H9 (cell line): Measurements from ENCODE around the gene KCNH5. TPM values are rescaled to one million over a fixed set of nuclear protein-coding genes. Genes with fewer than 3 reads are reported as not detected.

Experiments
- DNase-seq: peaks from one replicate; pipeline ENCODE4 v3.0.0-alpha.2; 2017
- H2AFZ ChIP-seq: one replicate; pipeline ENCODE4 v1.6.1; 2013; ENCODE audit warnings: mild to moderate bottlenecking, low read length, control low read depth, moderate library complexity
- H2AK5ac ChIP-seq: 2 replicates; pipeline ENCODE4 v1.6.1; 2013; ENCODE audit warnings: low read length, control low read depth, mixed read lengths; ENCODE audit not compliant: insufficient read length
- H2BK120ac ChIP-seq: one replicate; pipeline ENCODE4 v1.6.1; 2013; ENCODE audit warnings: low read depth, mild to moderate bottlenecking, low read length, control low read depth, inconsistent platforms; ENCODE audit not compliant: poor library complexity, severe bottlenecking
- H2BK12ac ChIP-seq: 2 replicates; pipeline ENCODE4 v1.6.1; 2013; ENCODE audit warnings: low read length, control low read depth, mixed read lengths, low read depth; ENCODE audit not compliant: insufficient read length
- H2BK15ac ChIP-seq: 2 replicates; pipeline ENCODE4 v1.6.1; 2013; ENCODE audit warnings: low read depth, low read length, control low read depth
- H2BK20ac ChIP-seq: one replicate; pipeline ENCODE4 v1.6.1; 2013; ENCODE audit warnings: low read depth, mild to moderate bottlenecking, low read length, control low read depth, inconsistent platforms; ENCODE audit not compliant: poor library complexity, severe bottlenecking
- H2BK5ac ChIP-seq: 2 replicates; pipeline ENCODE4 v1.6.1; 2013; ENCODE audit warnings: low read length, control low read depth, mixed read lengths; ENCODE audit not compliant: insufficient read length
- H3K14ac ChIP-seq: 2 replicates; pipeline ENCODE4 v1.6.1; 2013; ENCODE audit warnings: low read length, control low read depth; ENCODE audit not compliant: insufficient read depth
- H3K18ac ChIP-seq: 2 replicates; pipeline ENCODE4 v1.6.1; 2013; ENCODE audit warnings: low read depth, mild to moderate bottlenecking, mixed read lengths, low read length, control low read depth; ENCODE audit not compliant: insufficient read length
- H3K23ac ChIP-seq: 2 replicates; pipeline ENCODE4 v1.6.1; 2013; ENCODE audit warnings: low read length, control low read depth, mixed read lengths, low read depth; ENCODE audit not compliant: insufficient read length
- H3K23me2 ChIP-seq: 2 replicates; pipeline ENCODE4 v1.6.1; 2013; ENCODE audit warnings: low read depth, mild to moderate bottlenecking, mixed read lengths, low read length, control low read depth; ENCODE audit not compliant: insufficient read length, poor library complexity, severe bottlenecking
- H3K27ac ChIP-seq: 2 replicates; pipeline ENCODE4 v1.5.1; 2013; ENCODE audit warnings: low read length, control low read depth, mixed read lengths, low read depth; ENCODE audit not compliant: insufficient read length
- H3K27me3 ChIP-seq: 2 replicates; pipeline ENCODE4 v1.6.1; 2013; ENCODE audit warnings: low read length, control low read depth, inconsistent platforms; ENCODE audit not compliant: insufficient read depth
- H3K4ac ChIP-seq: 2 replicates; pipeline ENCODE4 v1.6.1; 2013; ENCODE audit warnings: low read depth, mild to moderate bottlenecking, control low read depth, inconsistent platforms, low read length, moderate library complexity
- H3K4me1 ChIP-seq: 2 replicates; pipeline ENCODE4 v1.6.1; 2013; ENCODE audit warnings: low read length, control low read depth, inconsistent platforms; ENCODE audit not compliant: insufficient read depth
- H3K4me2 ChIP-seq: 2 replicates; pipeline ENCODE4 v1.6.1; 2013; ENCODE audit warnings: low read length, control low read depth, mixed read lengths; ENCODE audit not compliant: insufficient read length, insufficient read depth
- H3K56ac ChIP-seq: 2 replicates; pipeline ENCODE4 v1.6.1; 2013; ENCODE audit warnings: low read depth, mild to moderate bottlenecking, mixed read lengths, low read length, control low read depth; ENCODE audit not compliant: insufficient read length
- H3K79me1 ChIP-seq: 2 replicates; pipeline ENCODE4 v1.6.1; 2013; ENCODE audit warnings: low read depth, mild to moderate bottlenecking, moderate library complexity, low read length, control low read depth, inconsistent platforms; ENCODE audit not compliant: insufficient read depth, poor library complexity, severe bottlenecking
- H3K79me2 ChIP-seq: 2 replicates; pipeline ENCODE4 v1.6.1; 2013; ENCODE audit warnings: low read length, control low read depth, inconsistent platforms; ENCODE audit not compliant: insufficient read depth
- H3K9ac ChIP-seq: 2 replicates; pipeline ENCODE4 v1.6.1; 2013; ENCODE audit warnings: low read length, control low read depth, mixed read lengths; ENCODE audit not compliant: insufficient read length; ENCODE audit errors: extremely low read depth
- H3K9me3 ChIP-seq: one replicate; pipeline ENCODE4 v1.6.1; 2013; ENCODE audit warnings: low read depth, low read length, inconsistent platforms; ENCODE audit not compliant: control insufficient read depth
- H3T11ph ChIP-seq: one replicate; pipeline ENCODE4 v1.6.1; 2013; ENCODE audit warnings: mild to moderate bottlenecking, low read length, control low read depth, inconsistent platforms
- H4K20me1 ChIP-seq: one replicate; pipeline ENCODE4 v1.6.1; 2013; ENCODE audit not compliant: control insufficient read depth, insufficient read length, insufficient read depth
- H4K5ac ChIP-seq: 2 replicates; pipeline ENCODE4 v1.6.1; 2013; ENCODE audit warnings: low read depth, mild to moderate bottlenecking, mixed read lengths, low read length, control low read depth; ENCODE audit not compliant: insufficient read length
- H4K8ac ChIP-seq: replicated peaks from 2 replicates; pipeline ENCODE4 v1.6.1; 2013; ENCODE audit warnings: low read length, control low read depth, mixed read lengths, low read depth; ENCODE audit not compliant: insufficient read length
- H4K91ac ChIP-seq: 2 replicates; pipeline ENCODE4 v1.6.1; 2013; ENCODE audit warnings: low read depth, mild to moderate bottlenecking, moderate library complexity, mixed read lengths, low read length, control low read depth; ENCODE audit not compliant: insufficient read length
- H3K27ac Mint-ChIP-seq, 3 experiments: 2 replicates in 2 of 3; 3 replicates in 1 of 3; pipeline ENCODE4 v1.8.0; 2020 to 2021; ENCODE audit warnings: mixed read lengths in 3 of 3, mild to moderate bottlenecking in 1 of 3, moderate library complexity in 1 of 3
- H3K27me3 Mint-ChIP-seq: 2 replicates; pipeline ENCODE4 v1.8.0; 2021; ENCODE audit warnings: low read depth, mild to moderate bottlenecking, moderate library complexity, mixed read lengths
- H3K36me3 Mint-ChIP-seq, 3 experiments: 2 replicates in 2 of 3; 3 replicates in 1 of 3; pipeline ENCODE4 v1.8.0; 2020 to 2021; ENCODE audit warnings: low read depth in 3 of 3, mixed read lengths in 3 of 3; ENCODE audit not compliant: insufficient read depth in 1 of 3
- H3K4me1 Mint-ChIP-seq, 2 experiments: 2 replicates each; pipeline ENCODE4 v1.8.0; 2020; ENCODE audit warnings: mixed read lengths in 2 of 2
- H3K4me3 Mint-ChIP-seq, 2 experiments: 2 replicates in 1 of 2; 3 replicates in 1 of 2; pipeline ENCODE4 v1.8.0; 2020 to 2021; ENCODE audit warnings: mild to moderate bottlenecking in 2 of 2, mixed read lengths in 2 of 2, moderate library complexity in 1 of 2
- H3K9me3 Mint-ChIP-seq, 2 experiments: 2 replicates in 1 of 2; 3 replicates in 1 of 2; pipeline ENCODE4 v1.8.0; 2020; ENCODE audit warnings: mild to moderate bottlenecking in 2 of 2, mixed read lengths in 2 of 2, moderate library complexity in 1 of 2
- CTCF ChIP-seq: fragments of 200-600 bp; sonication (generic); conservative IDR thresholded peaks from 3 replicates; pipeline ENCODE4 v1.8.0; 2021; ENCODE audit warnings: antibody characterized with exemption, mild to moderate bottlenecking
- WGBS: extraction: QIAGEN DNeasy Blood & Tissue Kit; methylation state at CpG from one replicate; pipeline ENCODE4 v1.1.7; 2013; ENCODE audit warnings: missing lambda C conversion rate, low lambda C conversion rate, mixed read lengths; ENCODE audit not compliant: insufficient read length; ENCODE audit errors: extremely low coverage; 5-methylcytosine and 5-hydroxymethylcytosine counted together
- total RNA-seq: library from RNA; stranded (reverse); gene quantifications from 2 replicates; pipeline ENCODE4 v1.2.1, GENCODE V29; 2021

The KCNH5 gene
- total RNA-seq, 1 experiment from 2014 or later, result 0.42 TPM

GRCh38 chr14:62954165-62954564 is 91.1 kb downstream of the KCNH5 start:
- no peaks in the 10 kb centered on the region; a peak in 1 of 7 replicates for H3K36me3 Mint-ChIP-seq
- no peaks in the 10 kb centered on the region for H3K79me1 ChIP-seq
- DNase-seq, result no peak
- H3K4me2 ChIP-seq, result no peak overlapping the region
- H3K27ac Mint-ChIP-seq, result no peak overlapping the region
- no peak overlapping the region for H2AFZ ChIP-seq
- H3K4ac ChIP-seq, result no peak overlapping the region
- no peak overlapping the region for H3K9ac ChIP-seq
- no peaks in the 10 kb centered on the region for H3K27me3 ChIP-seq
- no peak overlapping the region for H4K5ac ChIP-seq
- H3K18ac ChIP-seq, result no peak overlapping the region
- no peaks in the 10 kb centered on the region for H3K4me1 Mint-ChIP-seq
- H2AK5ac ChIP-seq, result no peak overlapping the region
- no CpG with 5 or more reads among the region's 2 CpGs for WGBS
- no peaks in the 10 kb centered on the region for H3K27me3 Mint-ChIP-seq
- no peak overlapping the region for H3K56ac ChIP-seq
- H4K8ac ChIP-seq, result no peak overlapping the region
- H2BK120ac ChIP-seq, result no peak overlapping the region
- H2BK20ac ChIP-seq, result no peak overlapping the region
- no peaks in the 10 kb centered on the region for H3K79me2 ChIP-seq
- H2BK15ac ChIP-seq, result no peak overlapping the region
- H4K91ac ChIP-seq, result no peak overlapping the region
- no peak overlapping the region for H2BK12ac ChIP-seq
- H4K20me1 ChIP-seq, result no peaks in the 10 kb centered on the region
- no peak overlapping the region for H3K14ac ChIP-seq
- H3K27ac ChIP-seq, result no peak overlapping the region
- H2BK5ac ChIP-seq, result no peak overlapping the region
- H3K23me2 ChIP-seq, result no peaks in the 10 kb centered on the region
- H3K23ac ChIP-seq, result no peak overlapping the region
- H3K9me3 ChIP-seq, result no peaks in the 10 kb centered on the region
- H3K4me3 Mint-ChIP-seq, result no peak overlapping the region
- no peak for TF ChIP-seq CTCF
- H3K4me1 ChIP-seq, result no peaks in the 10 kb centered on the region
- H3T11ph ChIP-seq, result no peak overlapping the region
- no peaks in the 10 kb centered on the region for H3K9me3 Mint-ChIP-seq
